ENCODE measurements around the gene PRKN.

GRCh38 chr6:162580619-162581018, 146.9 kb downstream of the PRKN start:
- no peak for TF ChIP-seq GATA2 (IDR thresholded peaks at IDR 0.05; ENCODE audit: low read depth, low read length)
- no peak for TF ChIP-seq GATA3 (IDR thresholded peaks at IDR 0.05; ENCODE audit: low read depth, low read length)
